OCI-LY3 (cell line): ENCODE data around the gene TMEM94.

Experiments
- EZH2phosphoT487 ChIP-seq: fragments of 200-600 bp; shearing (Covaris generic); IDR thresholded peaks from 2 replicates; pipeline ENCODE4 v1.6.1; 2018; ENCODE audit warnings: antibody characterized with exemption, mixed run types, low read depth
- TF ChIP-seq, protein P1 (sequence below): fragments of 200-600, 300-600 bp; sonication (generic); IDR thresholded peaks from 2 replicates; pipeline ENCODE4 v1.5.1; 2014; ENCODE audit warnings: antibody characterized with exemption, low read length, low read depth

- TF ChIP-seq, protein P1, sequence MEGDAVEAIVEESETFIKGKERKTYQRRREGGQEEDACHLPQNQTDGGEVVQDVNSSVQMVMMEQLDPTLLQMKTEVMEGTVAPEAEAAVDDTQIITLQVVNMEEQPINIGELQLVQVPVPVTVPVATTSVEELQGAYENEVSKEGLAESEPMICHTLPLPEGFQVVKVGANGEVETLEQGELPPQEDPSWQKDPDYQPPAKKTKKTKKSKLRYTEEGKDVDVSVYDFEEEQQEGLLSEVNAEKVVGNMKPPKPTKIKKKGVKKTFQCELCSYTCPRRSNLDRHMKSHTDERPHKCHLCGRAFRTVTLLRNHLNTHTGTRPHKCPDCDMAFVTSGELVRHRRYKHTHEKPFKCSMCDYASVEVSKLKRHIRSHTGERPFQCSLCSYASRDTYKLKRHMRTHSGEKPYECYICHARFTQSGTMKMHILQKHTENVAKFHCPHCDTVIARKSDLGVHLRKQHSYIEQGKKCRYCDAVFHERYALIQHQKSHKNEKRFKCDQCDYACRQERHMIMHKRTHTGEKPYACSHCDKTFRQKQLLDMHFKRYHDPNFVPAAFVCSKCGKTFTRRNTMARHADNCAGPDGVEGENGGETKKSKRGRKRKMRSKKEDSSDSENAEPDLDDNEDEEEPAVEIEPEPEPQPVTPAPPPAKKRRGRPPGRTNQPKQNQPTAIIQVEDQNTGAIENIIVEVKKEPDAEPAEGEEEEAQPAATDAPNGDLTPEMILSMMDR, result no peak
- no peak for TF ChIP-seq EZH2phosphoT487
Measured at GRCh38 chr17:75521951-75522727, 65.7 kb downstream of the TMEM94 start.
